IPS-11a (cell line): ENCODE results near the gene FOXK1.
"Not testable (repeated sequence)": the region's sequence is repeated elsewhere in the genome, so short reads cannot be mapped to it uniquely, and the experiment has no call there.

Experiments used
- H3K4me3 ChIP-seq: one replicate; pipeline ENCODE4 v1.5.1; 2013; ENCODE audit warnings: low read depth, low read length, control low read depth

FOXK1 gene

GRCh38 chr7:4797858-4798705 is 116.0 kb downstream of the FOXK1 start:
- no peak overlapping the region for H3K4me3 ChIP-seq

DNA sequence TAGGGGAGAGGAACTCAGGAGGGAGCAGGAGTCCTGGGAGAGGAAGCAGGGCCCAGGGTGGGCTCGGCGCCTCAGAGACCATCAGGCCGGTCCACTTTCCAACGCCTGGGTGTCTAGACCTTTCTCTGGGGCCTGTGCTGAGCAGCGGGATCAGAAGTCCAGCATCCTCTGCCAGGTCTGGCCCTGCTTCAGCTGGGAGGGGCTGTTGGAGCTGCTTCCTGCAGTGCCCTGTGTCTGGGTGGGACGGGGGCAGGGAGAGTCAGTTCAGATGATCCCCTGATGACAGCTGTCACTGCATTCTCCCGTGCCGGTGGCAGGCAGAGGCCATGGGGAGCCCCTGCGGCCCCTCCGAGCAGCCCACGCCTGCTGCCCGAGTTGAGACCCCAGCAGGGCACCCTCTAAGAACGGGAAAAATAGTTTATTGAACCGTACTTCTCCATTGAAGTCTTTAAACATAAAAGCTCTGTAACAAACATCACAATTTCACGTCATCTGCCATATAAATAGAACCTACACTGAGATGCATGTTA is 116.7 kb downstream of the FOXK1 start:
- no peak overlapping the region for H3K4me3 ChIP-seq

- H3K4me3 ChIP-seq, result no peak overlapping the region
These were observed 117.6 kb downstream of the FOXK1 start for GRCh38 chr7:4799508-4800268.

DNA sequence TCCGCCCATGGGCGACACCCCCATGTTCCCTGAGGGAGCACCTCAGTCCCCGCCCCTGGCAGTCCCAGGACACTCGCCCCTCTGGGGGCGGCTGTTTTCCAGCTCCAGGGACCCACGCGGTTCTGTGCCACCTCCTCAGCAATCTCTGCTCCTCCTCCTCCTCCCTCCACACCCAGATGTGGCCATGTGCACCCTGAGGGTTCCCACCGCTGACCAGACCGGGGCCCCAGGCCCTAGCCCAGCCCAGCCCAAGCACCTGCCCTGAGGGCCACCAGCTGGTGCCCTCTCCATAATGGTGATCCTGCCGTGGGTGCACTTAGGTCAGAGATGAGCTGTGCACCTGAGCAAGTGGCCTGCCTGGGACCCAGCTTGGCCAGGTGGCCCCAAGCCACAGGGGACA is 118.4 kb downstream of the FOXK1 start:
- no peak overlapping the region for H3K4me3 ChIP-seq

GRCh38 chr7:4800926-4801838 is 119.1 kb downstream of the FOXK1 start:
- no peak overlapping the region for H3K4me3 ChIP-seq

GRCh38 chr7:4801839-4802231 is 119.7 kb downstream of the FOXK1 start:
- no peak overlapping the region for H3K4me3 ChIP-seq

DNA sequence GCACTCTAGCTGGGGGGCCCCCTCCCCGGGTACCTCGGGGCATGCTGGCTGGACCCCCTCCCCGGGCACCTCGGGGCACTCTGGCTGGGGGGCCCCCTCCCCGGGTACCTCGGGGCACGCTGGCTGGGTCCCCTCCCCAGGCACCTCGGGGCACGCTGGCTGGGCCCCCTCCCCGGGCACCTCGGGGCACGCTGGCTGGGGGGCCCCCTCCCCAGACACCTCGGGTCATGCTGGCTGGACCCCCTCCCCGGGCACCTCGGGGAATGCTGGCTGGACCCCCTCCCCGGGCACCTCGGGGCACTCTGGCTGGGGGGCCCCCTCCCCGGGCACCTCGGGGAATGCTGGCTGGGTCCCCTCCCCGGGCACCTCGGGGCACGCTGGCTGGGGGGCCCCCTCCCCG is 120.5 kb downstream of the FOXK1 start:
- not testable (repeated sequence) for H3K4me3 ChIP-seq

- H3K4me3 ChIP-seq, result no peak overlapping the region
These were observed 121.5 kb downstream of the FOXK1 start for GRCh38 chr7:4803397-4804241.

- H3K4me3 ChIP-seq, result no peak overlapping the region
These were observed 123.3 kb downstream of the FOXK1 start for GRCh38 chr7:4805110-4805983.

GRCh38 chr7:4805984-4806300 is 123.8 kb downstream of the FOXK1 start:
- H3K4me3 ChIP-seq, result no peak overlapping the region

DNA sequence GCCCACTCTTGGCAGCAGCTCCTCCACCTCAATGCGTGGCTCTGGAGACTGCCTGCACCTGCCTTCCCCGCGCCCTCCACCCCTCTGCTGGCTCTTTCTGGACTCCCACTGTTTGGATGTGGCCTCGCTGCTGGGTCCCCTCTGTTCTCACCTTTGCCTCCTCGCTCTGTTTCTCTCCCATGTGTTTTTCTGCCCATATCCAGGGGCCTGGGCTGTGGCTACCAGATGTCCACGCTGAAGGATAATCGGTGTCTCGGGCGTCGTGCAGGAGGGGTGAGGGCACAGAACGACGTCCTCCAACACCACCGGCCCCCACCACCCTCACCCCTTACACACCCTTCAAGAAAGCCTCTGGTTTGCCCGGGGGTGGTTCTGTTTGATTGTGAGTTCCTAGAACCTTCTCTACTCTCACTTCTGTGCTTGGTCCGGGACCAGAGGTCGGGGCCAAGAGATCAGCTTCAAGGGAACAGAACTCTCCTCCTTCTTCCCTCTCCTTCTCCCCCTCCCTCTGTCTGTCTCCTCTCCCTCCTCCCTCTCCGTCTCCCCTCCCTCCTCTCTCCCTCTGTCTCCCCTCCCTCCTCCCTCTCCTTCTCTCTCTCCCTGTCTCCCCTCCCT is 125.0 kb downstream of the FOXK1 start:
- H3K4me3 ChIP-seq, result no peak overlapping the region

DNA sequence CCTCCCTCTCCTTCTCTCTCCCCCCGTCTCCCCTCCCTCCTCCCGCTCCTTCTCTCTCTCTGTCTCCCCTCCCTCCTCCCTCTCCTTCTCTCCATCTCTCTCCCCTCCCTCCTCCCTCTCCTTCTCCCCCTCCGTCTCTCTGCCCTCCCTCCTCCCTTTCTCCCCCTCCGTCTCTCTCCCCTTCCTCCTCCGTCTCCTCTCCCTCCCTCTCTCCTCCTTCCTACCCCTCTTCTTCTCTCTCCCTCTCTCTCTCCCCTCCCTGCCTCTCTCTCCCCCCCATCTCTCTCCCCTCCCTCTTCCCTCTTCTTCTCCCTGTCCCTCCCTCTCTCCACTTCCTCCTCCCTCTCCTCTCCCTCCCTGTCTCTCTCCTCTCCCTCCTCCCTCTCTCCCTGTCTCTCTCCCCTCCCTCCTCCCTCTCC is 125.5 kb downstream of the FOXK1 start:
- no peak overlapping the region for H3K4me3 ChIP-seq

- no peak overlapping the region for H3K4me3 ChIP-seq
These were observed 125.9 kb downstream of the FOXK1 start for GRCh38 chr7:4808026-4808425.

DNA sequence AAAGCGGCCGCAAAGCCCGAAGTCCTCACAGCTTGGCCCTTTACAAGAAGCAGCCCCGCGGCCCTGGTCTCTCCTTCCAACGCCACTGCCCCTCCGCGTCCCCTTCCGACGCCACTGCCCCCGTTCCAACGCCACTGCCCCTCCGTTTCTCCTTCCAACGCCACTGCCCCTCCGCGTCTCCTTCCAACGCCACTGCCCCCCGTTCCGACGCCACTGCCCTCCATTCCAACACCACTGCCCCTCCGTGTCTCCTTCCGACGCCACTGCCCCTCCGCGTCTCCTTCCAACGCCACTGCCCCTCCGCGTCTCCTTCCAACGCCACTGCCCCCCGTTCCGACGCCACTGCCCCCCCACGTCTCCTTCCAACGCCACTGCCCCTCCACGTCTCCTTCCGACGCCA is 126.5 kb downstream of the FOXK1 start:
- no peak overlapping the region for H3K4me3 ChIP-seq

- no peak overlapping the region for H3K4me3 ChIP-seq
These were observed 127.0 kb downstream of the FOXK1 start for GRCh38 chr7:4809091-4809591.

- H3K4me3 ChIP-seq, result no peak overlapping the region
These were observed 127.6 kb downstream of the FOXK1 start for GRCh38 chr7:4809666-4810065.

DNA sequence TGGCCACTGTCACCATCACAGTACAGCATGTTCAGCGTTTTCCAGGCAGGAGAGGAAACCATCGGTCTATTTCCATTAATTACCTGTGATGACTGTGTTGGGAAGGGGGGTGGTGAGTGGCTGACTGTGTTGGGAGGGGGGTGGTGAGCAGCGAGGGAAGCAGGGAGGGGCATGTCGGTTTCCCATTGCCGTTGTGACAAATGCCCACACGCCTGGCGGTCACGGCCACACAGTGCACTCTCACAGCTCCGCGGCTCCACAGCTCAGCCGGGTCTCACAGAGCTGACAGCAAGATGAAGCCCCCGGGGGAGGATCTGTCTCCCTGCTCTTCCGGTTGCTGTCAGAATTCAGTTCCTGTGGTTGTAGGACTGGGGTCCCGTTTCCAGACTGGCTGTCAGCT is 132.3 kb downstream of the FOXK1 start:
- no peak overlapping the region for H3K4me3 ChIP-seq

GRCh38 chr7:4815121-4815520 is 133.0 kb downstream of the FOXK1 start:
- H3K4me3 ChIP-seq, result no peak overlapping the region
